GM19468 (cell line): ENCODE measurements around the gene CACNB4.
A peak's percentile ranks its signal among the peaks of the same experiment; 100 is the strongest.
"Not testable (repeated sequence)": the region's sequence is repeated elsewhere in the genome, so short reads cannot be mapped to it uniquely, and the experiment has no call there.

ENCODE experiments used
- ATAC-seq: cut with Tn5 transposase; IDR thresholded peaks from one replicate; pipeline ENCODE4 v1.9.1; 2021; ENCODE audit warnings: mild to moderate bottlenecking, moderate library complexity, moderate number of reproducible peaks; ENCODE audit not compliant: unreplicated experiment; ENCODE audit errors: extremely low read depth

Gene CACNB4

DNA sequence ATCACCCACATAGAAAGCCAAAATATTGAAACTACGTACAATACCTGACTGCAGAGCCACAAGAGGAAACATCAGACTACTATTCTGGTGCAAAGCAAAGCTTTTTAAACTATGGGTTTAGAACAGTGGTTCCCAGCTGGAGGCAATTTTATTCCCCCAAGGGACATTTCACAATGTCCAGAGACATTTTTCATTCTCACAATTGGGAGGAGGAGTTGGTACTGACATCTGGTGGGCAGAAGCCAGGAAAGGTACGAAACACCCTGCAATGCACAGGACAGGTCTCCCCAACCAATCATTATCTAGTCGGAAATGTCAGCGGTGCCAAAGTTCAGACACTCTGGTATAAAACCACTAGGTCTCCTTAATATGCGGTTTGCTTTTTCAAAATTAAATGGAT, 182.2 kb downstream of the CACNB4 start:
- ATAC-seq: no peak

DNA sequence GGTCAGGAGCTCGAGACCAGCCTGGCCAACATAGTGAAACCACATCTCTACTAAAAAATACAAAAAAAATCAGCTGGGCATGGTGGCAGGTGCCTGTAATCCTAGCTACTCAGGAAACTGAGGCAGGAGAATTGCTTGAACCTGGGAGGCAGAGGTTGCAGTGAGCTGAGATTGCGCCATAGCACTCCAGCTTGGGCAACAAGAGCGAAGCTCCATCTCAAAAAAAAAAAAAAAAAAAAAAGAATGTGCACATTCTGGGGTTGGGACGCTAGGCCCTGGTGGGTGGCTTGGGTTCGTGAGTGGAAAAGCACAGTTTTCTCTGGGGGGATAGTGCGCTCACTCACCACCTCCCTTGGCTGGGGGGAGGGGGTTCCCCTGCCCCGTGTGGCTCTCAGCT, 183.2 kb downstream of the CACNB4 start:
- ATAC-seq: not testable (repeated sequence)

DNA sequence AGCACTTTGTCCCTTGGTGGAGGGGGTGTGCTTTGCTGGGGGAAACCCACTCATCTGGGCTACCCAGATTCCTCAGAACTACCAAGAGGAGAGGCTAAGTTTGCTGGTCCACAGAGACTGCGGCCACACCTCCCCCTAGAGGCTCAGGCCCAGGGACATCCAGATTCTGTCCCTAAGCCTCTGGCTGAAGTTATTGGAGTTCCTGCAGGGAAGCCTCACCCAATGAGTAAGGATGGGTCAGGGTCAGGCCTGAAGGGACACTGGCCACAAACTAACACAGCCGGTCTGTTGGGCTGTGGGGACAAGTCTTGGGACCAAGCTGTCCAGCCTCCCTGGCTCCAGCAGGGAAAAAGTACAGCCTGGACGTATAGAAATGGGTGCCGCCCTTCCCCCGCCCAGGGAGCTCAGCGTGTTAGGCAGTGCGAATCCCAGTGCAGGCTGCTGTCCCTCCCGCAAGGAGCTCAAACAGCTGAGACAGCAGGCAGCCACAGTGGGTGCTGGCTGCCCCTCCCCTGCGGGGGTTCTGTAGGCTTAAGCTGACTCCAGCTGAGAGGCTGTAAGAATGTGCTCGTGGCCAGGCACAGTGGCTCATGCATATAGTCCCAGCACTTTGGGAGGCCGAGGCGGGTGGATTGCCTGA, 183.7 kb downstream of the CACNB4 start:
- ATAC-seq: no peak

DNA sequence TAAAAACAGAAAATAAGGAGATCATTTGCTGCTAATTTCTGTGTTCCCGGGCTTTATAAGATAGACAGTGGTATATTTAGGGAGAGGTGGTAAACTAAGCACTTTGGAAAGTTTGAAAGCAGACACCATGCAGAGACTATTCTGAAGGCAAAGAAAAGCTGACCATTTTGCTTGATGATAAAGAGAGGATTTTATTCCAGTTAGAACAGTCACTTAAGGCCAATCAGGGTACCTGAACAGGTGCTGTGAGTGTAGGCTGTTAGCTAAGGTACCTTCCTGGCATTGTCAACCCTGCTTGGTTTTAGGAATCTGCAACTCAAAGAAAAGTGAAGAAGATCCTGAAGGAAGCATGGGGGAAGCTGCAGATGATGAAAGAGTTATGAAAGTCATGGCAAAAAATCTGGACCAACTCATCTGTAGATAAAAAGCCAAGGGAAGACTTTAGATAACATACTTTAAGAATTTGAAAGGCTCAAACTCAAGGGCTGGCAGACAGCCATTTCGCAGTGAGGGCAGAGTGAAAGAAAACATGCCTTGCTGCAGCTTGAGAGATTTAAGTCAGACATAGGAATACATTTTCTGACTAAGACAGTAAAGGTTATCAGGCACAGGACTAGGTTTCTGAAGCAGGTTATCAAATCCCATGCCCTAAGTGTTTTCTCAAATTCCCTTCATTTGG, 190.5 kb downstream of the CACNB4 start:
- ATAC-seq: no peak

DNA sequence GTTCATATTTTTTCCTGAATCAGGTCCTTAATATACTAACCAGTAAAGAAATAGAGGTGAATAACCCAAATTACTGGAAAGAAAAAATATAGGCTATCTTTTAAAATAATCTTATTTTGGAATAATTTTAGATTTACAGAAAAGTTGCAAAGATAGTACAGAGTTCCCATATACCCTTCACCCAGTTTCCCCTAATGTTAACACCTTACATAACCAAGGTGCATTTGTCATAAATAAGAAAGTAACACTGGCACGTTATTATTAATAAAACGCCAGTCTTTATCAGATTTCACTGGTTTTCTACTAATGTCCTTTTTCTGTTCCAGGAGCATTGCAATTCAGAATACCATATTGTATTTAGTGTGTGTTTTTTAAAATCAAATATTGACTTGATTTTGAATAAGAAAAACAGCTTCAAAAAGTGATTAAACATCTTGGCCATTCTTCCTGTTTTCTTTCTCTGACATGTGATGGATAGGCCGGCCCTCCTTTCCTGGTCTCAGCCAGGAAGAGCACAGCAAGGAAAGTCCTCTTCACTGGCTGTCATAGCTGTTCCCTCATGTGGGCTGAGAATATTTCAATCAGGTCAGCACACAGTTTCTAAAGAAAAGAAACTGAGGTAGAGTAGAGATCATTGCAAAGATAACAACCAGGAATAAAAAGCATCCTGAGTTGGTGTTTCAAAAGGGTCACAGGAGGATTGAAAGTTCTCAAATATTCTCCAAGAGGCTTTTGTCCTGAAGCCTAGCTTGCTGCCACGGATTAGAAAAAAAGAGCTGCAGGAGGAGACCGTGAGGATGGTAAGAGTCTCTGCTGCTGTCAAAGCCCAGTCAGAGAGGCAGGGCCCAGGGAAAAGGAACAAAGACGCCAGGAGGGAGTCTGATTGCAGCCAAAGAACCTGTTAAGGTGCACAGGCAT, 191.3 kb downstream of the CACNB4 start:
- no peak for ATAC-seq

DNA sequence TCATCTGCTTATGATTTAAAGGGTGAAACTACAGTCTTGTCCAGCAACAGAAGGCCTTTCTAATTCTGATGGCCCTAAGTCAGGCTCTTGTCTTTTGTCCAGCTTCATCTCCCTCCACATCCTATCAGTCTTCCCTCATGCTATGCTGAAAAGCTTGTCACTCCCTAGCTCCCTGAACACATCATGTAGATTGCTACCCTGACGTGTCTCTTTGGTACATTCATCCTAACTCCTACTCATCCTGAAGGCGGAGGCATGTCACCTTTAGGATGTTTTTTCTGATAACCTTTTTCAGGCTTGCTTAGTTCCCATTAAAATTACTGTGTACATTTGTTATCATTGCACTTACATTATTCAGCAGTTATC, 192.2 kb downstream of the CACNB4 start:
- no peak for ATAC-seq

DNA sequence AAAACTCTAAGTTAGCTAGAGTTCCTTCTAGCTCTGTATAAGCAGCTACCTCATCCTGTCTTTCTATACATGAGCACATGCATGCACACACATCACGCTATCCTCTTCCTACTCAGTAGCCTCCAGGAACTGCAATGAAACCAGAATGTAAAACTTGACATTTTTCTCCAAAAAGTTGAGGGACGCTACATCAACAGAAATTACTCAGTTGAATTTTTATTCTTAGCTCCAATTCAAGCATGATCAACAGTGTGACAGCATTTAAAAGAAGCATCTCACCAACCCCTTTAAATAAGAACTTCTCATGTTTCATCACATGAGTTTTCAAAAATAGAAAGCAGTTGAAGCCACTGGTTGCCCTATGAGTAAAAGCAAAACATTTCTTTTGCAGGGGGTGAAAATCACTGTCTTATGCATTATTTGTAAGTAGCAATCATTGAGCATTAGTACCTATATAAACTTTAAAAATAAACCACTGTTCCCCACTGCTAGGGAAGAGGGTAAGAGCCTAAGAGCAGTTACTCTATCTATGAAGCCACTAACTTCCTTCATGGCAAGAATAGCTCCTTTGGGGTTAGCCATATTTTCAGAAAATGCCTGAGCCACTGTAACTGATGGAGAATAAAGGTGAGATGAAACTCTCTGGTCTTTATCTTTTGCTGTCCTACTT, 192.7 kb downstream of the CACNB4 start:
- ATAC-seq: peak; percentile 54

DNA sequence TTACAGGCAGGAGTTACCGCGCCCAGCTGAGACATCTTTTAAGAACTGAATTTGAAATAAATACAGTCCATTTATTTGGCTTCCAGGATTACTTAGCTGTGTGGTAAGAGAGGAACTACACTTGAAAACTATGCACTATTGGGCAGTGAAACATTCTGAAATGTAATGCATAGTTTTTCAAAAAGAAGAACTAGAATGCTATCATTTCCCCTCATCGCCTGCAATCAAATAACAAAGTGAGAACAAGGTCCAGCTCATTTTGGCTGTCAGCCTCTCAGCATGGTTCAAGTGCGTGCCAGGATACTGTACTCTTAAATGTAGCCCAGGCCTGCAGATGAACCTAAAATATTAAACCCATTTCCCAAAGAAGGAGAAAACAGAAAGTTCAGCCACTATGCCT, 194.0 kb downstream of the CACNB4 start:
- ATAC-seq: no peak

DNA sequence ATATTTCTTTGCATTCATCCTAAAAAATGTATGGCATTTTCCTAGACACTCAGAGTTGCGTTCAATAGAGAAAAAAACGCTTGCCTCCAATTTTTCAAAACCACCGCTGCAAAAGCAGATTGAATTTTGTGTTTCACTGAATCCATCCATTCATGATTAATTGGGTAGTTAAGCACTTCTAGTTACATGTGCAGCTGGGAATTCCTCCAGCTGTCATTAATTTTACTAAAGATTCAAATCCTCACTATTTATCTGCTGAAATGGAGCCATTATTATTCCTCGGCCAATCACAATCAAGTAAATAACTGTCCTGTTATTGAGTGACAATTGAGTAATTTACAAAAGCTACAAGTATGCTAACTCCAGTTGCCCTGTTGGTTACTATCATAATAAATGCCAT, 194.8 kb downstream of the CACNB4 start:
- ATAC-seq: no peak

DNA sequence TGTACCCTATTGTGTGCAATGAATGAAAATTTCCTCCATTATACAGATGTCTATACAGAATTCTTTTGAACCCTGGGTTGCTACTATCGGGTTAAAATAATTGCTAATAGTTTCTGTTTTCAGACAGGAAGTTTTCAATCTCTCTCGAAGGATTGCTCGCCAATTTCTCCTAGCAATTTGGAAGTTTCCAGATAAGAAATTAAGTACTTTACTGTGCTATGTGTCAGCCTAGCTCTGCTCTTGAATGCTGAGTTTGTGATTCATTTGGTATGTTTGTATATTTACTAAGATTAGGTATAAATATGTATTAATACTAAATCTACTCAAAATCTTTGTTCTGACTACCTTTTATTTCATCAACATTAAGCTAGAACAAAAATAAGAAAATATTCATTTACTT, 196.0 kb downstream of the CACNB4 start:
- ATAC-seq: no peak

DNA sequence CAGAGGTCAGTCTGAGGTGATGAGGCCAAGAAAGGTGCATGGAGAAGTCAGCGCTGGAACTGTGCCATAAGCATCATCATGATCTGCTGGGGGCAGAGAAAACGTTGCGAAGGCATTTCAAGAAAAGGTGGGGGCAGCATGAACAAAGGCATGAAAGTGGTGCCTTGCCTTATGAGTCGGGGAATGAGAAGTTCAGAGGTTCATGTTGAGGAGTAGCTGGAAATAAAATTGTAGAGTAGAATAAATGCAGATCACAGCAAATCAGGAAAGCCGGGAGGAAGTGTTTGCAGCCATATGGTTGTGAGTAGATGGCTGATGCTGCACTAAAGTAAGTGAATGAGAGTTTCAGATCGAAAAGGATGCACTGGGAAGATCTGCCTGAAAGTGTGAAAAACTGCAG, 198.5 kb downstream of the CACNB4 start:
- ATAC-seq: no peak

DNA sequence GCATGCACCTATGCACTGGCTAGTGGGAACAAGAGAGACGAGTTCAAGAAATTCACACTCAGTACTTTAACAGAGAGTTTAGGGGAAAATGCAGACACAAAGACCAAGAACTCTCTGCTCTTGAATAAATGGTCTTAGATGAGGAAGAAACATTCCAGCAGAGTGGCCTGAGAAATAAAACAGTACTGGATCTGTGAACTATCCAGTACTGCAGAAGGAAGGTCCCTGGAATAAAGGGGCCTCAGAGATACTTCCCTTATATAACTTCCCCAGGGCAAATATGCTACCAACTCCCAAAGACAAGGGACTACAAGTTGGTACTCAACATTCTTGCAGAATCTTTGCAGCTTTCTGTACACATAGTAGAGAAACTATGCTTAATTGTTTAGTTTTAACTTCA, 199.7 kb downstream of the CACNB4 start:
- ATAC-seq: no peak

DNA sequence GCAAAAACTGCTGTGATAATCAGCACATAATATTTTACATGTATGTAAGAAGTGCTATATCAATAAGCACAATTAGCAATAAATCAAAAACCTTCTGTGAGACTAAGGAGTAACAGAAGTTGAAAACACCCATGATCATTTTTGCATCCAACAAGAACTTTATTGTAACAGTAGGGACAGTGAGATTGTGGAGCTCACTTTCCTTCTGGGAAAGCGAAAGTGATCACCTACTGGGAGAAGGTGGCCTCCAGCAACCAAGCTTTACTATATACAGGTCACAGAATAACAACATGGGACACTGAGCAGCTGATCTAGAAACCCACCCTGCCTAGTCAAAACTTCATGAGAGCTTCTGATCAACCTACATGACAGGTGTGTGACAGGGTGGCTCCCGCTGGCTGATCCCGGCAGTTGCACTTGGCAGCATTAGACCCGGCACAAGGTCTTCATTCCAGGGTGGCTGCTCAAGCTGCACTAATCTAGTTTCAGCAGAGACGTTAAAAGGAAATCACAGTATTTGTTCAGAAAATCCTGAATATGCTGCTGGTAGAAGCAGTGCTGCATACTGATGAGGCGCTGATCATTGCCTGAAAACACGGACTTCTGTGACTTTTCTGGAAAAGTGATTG, 207.2 kb downstream of the CACNB4 start:
- ATAC-seq: no peak

DNA sequence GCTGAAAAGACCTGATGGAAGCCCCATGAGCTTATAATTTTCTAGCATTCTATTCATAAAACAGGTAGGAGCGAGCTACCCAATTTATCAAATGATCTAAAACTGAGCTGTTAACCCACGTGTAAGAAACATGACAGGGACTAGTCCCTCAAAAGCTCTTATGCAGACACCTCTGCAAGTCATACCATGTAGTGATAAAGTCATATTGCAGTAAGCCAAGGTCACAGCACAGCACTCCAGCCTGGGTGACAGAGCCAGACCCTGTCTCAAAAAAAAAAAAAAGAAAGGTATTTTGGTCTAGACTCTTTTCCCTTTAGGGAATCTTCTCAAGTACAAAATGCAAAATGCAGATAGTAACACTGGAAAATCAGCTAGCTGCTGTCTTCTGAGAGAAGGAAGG, 211.7 kb downstream of the CACNB4 start:
- ATAC-seq: no peak

DNA sequence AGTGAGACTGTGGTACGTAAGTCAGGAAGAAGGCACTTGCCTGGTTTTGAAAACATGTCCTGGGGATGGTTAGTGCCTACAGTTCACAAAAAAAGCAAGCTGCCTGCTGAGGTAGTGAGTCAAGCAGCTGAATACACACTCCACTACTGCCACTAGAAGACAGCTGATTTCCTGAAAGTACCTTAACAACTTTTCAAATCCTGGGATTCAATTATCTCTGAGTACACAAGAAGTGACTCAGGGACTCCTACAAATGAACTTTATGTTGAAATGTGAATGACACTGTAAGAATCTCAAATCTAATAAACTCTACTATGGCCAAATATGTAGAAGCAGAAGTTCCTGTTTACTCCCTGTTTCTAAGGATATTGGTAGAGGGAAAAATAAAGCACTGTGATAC, 212.6 kb downstream of the CACNB4 start:
- no peak for ATAC-seq

DNA sequence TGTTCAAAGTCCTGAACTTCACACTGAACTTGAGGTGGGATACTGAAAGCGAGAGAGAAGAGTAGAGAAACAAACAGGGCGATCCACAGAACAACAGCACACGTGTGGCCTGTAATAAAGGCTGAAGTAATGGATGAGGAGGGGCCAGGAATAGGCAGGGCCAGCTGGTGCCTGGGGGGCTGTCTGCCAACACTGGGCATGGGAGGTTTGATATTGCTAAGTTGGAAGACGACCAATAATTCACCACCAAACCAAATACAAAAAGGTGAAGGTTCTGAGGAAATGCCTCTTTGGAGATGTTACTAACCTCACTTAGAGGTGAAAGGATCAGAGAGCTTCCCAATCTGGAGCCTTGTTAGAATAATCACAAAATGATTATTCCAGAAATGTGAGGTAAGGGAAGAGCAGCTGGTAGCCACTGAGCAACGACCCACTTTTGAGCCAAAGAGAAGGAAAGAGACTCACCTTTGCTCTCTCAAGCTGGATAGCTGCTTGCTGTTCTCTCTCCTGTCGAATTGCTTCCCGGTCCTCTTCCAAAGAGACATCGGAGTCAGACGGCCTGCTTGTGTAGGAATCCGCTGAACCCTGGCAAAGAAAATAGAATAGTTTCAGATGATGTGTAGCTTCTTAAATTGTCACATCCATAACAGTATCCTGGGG, 215.9 kb downstream of the CACNB4 start:
- ATAC-seq: no peak

DNA sequence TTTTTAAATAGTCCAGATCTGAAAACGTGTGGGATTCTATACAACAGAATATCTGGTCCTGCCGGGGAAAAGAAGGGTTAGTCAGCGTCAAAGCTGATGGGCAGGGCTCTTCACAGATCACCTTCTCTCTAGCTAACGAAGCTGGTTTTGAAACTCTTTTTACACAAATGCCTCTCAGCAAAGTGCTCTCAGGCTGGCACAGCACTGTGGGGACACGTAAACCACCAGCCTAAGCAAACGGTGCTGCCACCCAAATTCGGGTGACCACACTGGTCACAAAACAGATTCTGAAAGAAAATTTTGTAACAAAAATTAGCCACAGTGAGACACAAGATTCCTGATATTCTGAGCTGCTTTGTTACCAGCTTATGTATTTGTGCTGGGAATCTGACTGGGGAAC, 217.5 kb downstream of the CACNB4 start:
- ATAC-seq: no peak

DNA sequence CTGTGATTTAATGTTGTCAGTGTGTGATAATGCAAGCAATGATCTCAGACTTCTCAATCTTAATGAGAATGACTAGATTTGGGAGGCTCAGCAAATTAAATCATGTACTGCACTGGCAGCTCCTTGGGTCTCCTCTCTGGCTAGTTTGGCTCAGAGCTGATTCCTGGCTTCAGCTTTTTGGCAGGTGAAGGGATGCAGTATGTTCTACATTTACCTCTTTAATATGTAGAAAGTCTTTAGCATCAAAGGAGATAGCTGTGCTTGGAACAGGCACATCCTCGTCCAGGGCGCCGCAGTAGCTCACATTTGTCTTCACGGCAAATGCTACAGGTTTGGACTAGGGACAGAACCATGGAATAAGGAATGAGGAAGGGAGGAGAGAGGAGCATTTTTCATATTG, 218.3 kb downstream of the CACNB4 start:
- ATAC-seq: no peak

DNA sequence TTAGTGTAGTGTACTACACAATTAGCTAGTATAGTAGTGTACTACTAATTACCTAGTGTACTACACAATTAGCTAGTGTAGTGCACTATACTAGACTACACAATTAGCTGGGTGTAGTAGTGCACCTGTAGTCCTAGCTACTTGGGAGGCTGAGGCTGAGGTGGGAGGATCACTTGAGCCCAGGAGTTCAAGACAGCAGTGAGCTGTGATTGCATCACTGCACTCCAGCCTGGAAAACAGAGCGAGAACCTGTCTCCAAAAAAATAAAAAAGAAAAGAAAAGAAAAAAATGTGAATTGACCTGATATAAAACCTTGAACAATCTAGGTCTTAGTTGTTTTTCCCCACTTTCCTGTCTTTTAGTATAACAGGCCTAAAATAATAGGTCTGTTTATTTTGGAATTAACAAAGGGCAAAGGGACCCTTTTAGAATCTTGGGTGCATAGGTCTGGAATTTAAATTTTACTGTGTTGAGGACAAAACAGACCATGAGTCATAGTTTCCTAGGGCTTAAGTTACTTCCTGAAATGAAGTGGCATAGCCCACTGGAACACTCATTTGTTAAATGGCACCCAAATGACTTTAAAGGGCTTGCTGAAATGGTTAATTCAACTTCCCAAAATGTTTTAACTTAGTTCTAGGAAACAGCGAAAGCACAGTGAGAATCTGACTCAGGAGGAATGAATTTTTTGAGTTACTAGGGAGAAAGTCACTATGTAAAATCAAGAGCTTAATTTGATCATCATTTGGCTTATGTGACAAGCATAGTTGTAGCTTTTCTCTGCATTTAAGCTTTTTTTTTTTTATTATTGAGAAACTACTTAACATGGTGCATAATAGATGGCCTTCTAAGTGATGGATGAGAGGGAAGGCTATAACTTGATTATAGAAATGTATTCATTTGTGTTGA, 219.9 kb downstream of the CACNB4 start:
- ATAC-seq: no peak
